ENCODE results near the gene CEP350. TPM values are rescaled to one million over a fixed set of nuclear protein-coding genes. Genes with fewer than 3 reads are reported as not detected.

The CEP350 gene
- total RNA-seq, 2 donors from 2014 or later = 51.1 to 73.8 TPM

DNA sequence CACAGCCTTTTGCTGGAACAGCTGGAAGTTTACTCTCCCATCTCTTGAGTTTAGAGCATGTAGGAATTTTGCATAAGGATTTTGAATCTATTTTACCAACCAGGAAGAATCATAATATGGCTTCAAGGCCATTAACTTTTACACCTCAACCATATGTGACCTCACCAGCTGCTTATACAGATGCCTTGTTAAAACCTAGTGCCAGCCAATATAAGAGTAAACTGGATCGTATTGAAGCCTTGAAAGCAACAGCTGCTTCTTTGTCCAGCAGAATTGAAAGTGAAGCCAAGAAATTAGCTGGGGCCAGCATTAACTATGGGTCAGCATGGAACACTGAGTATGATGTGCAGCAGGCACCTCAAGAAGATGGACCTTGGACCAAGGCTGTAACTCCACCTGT, 65.4 kb downstream of the CEP350 start:
- H3K36me3 ChIP-seq = peaks cover 30% of the 10 kb centered on the region
- no peaks in the 10 kb centered on the region for H3K27me3 ChIP-seq (replicated peaks; ENCODE audit: insufficient read depth)
- H3K4me1 ChIP-seq (ENCODE audit: control insufficient read depth in 1 of 2, low read depth in 2 of 2) = no peaks in the 10 kb centered on the region
- no peak for DNase-seq (ENCODE audit: low spot score)
- H3K27ac ChIP-seq = no peak overlapping the region
- H3K9me3 ChIP-seq = no peaks in the 10 kb centered on the region
- H3K4me3 ChIP-seq = no peak overlapping the region
- no peak for ATAC-seq (ENCODE audit: insufficient number of reproducible peaks, low FRiP score, low read depth)
- TF ChIP-seq CTCF (IDR thresholded peaks at IDR 0.05) = no peak

DNA sequence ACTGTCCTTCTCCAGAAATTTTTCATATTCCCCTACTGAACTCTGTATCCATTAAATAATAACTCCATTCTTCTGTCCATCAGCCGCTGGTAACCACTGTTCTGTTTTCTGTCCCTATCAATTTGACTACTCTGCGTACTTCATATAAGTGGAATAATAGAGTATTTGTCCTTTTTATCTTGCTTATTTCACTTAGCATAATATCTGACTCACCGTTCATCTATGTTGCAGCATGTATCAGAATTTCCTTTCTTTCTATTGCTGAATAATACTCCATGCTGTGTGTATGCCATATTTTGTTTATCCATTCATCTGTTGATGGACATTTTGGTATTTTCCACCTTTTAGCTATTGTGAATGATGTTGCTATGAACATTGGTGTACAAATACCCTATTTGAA, 71.9 kb downstream of the CEP350 start:
- H3K36me3 ChIP-seq = peaks cover 13% of the 10 kb centered on the region

DNA sequence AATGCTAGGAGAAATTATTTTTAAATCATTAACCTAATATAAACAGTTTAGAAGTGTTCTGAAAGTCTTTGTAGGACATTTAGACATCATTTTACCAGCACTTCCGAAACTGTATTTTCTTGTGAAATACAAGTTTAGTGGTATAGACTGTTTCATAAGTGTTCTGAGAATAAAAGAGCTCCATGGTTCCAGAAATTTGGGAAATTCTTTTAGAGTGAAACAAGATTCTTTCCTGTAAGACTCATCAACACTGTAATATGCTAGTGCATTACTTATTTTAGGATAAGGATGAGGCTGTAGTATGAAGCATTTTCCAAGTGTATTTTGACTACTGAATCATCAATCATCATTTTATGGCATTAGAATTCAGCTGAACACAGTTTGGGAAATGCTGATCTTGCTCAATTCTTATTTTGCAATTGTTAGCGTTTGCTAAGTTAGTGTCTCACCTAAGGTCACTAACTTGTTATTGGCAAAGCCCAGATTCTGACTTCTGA, 73.4 kb downstream of the CEP350 start:
- TF ChIP-seq CTCF (IDR thresholded peaks at IDR 0.05) = no peak

More for the DNA sequence above, 71.9 kb downstream of the CEP350 start:
- ATAC-seq (ENCODE audit: insufficient number of reproducible peaks, low FRiP score, low read depth) (no peak), DNase-seq (ENCODE audit: low spot score) (no peak)
- no peak overlapping the region for H3K4me3 ChIP-seq
- H3K27me3 ChIP-seq (replicated peaks; ENCODE audit: insufficient read depth) = no peaks in the 10 kb centered on the region
- no peak overlapping the region for H3K27ac ChIP-seq
- TF ChIP-seq CTCF (IDR thresholded peaks at IDR 0.05) = no peak
- H3K4me1 ChIP-seq (ENCODE audit: control insufficient read depth in 1 of 2, low read depth in 2 of 2) = peaks cover 10 to 13% of the 10 kb centered on the region in 2 donors
- H3K9me3 ChIP-seq = no peaks in the 10 kb centered on the region

DNA sequence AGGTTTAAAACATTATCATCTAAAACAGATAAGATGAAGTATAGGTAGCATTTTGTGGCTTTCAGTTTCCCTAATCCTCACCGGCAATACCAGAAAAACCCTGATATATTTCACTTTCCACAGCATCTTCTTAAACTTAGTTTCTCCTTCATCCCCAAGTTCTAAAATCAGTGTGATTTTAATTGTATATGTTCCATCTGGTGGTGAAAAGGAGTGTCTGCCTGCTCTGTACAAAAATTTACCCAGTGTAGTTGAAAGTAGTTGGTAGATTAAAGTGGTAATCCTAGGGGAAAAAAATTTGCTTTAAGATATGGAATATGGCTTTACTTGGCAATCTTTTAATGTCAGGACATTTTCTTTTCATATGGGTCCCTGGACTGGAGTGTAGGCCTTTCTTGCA, 74.3 kb downstream of the CEP350 start:
- H3K27ac ChIP-seq = no peak overlapping the region
- H3K4me3 ChIP-seq = no peak overlapping the region
- peaks cover 10 to 13% of the 10 kb centered on the region in 2 donors for H3K4me1 ChIP-seq (ENCODE audit: control insufficient read depth in 1 of 2, low read depth in 2 of 2)
- H3K9me3 ChIP-seq = no peaks in the 10 kb centered on the region
- DNase-seq (ENCODE audit: low spot score) (no peak), ATAC-seq (ENCODE audit: insufficient number of reproducible peaks, low FRiP score, low read depth) (no peak)
- H3K27me3 ChIP-seq (replicated peaks; ENCODE audit: insufficient read depth) = no peaks in the 10 kb centered on the region
- peaks cover 5% of the 10 kb centered on the region for H3K36me3 ChIP-seq
- no peak for TF ChIP-seq CTCF (IDR thresholded peaks at IDR 0.05)

More for the DNA sequence above, 73.4 kb downstream of the CEP350 start:
- DNase-seq (ENCODE audit: low spot score) (no peak), ATAC-seq (ENCODE audit: insufficient number of reproducible peaks, low FRiP score, low read depth) (peak; percentile 36)
- Histone ChIP-seq H3K27me3 (replicated peaks; ENCODE audit: insufficient read depth) (no peaks in the 10 kb centered on the region), H3K27ac (no peak overlapping the region), H3K9me3 (no peaks in the 10 kb centered on the region), H3K4me3 (no peak overlapping the region), H3K4me1 (ENCODE audit: control insufficient read depth in 1 of 2, low read depth in 2 of 2) (peaks cover 10 to 13% of the 10 kb centered on the region in 2 donors), H3K36me3 (peaks cover 6% of the 10 kb centered on the region)

DNA sequence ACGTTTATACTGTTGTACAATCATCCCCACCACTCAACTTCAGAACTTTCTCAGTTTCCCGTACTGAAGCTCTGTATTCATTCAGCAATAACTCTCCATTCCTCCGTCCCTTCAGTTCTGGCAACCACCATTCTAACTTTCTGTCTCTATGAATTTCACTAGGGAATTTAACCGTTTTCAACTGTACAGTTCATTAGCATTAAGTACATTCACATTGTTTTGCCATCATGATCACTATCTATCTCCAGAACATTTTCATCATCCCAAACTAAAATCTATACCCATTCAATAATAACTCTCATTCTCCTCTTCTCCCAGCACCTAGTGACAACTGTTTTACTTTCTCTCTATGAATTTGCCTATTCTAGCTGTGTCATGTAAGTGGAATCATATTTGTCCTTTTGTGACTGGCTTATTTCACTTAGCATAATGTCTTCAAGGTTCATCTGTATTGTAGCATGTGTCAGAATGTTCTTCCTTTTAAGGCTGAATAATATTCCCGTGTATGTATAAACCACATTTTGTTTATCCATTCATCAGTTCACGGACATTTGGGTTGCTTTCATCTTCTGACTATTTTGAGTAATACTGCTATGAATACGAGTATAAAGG, 75.0 kb downstream of the CEP350 start:
- DNase-seq (ENCODE audit: low spot score) (no peak), ATAC-seq (ENCODE audit: insufficient number of reproducible peaks, low FRiP score, low read depth) (no peak)
- Histone ChIP-seq H3K9me3 (no peaks in the 10 kb centered on the region), H3K27ac (no peak overlapping the region), H3K4me3 (no peak overlapping the region), H3K4me1 (ENCODE audit: control insufficient read depth in 1 of 2, low read depth in 2 of 2) (peaks cover 10 to 13% of the 10 kb centered on the region in 2 donors), H3K27me3 (replicated peaks; ENCODE audit: insufficient read depth) (no peaks in the 10 kb centered on the region), H3K36me3 (peaks cover 8% of the 10 kb centered on the region)
- no peak for TF ChIP-seq CTCF (IDR thresholded peaks at IDR 0.05)

All from thoracic aorta (tissue), 2 donors.